ENCODE data around the gene CAST. TPM values are rescaled to one million over a fixed set of nuclear protein-coding genes. Genes with fewer than 3 reads are reported as not detected.

Gene CAST
- total RNA-seq, 2 experiments from 2014 or later, result 197 to 200 TPM

DNA sequence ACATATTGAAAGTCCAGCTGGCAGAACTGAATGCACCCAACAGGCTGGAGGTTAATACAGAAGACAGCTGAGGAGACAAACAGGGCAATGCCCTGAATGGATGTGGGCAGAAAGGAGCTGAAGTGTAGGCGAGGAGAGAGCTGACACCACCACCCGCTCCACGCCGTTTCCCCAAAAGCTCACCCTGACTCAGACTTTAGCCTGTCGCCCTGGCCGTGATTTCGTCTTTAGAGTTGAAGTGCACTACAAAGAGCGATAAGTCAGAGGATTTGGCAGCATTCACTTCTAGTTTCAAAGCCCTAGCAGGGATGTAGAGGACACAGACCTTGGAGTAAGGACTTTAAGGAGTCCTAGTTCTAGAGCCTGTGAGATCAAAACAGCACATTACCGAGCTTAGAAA, 147.7 kb downstream of the CAST start:
- peaks cover 48% of the 10 kb centered on the region for H3K4me1 ChIP-seq (ENCODE audit: insufficient read depth, low read length)
- Mint-ChIP-seq H3K27ac (peak overlapping the region; percentile 99), H3K4me1 (ENCODE audit: low read depth) (peaks cover 73% of the 10 kb centered on the region), H3K4me3 (peak overlapping the region; percentile 69), H3K9me3 (no peaks in the 10 kb centered on the region), H3K36me3 (ENCODE audit: low read depth) (peaks cover 37% of the 10 kb centered on the region), H3K27me3 (peaks cover 5% of the 10 kb centered on the region)
- CTCF ChIA-PET, result interaction anchor here (1.2 to 1.7 kb wide), 3 partner anchors 9 to 59 kb away, joined by 3 to 5 read pairs (median 3); no protein-coding TSS in a partner anchor
- intact Hi-C loops (cut with DNase I, micrococcal nuclease), result loop anchor here (5.0 to 10.0 kb wide), 6 partner anchors 62 to 1965 kb away; partner anchors contain the start of genes LNPEP (in 2 of the 2) and RGMB (in 1 of the 2)
- POLR2A ChIA-PET, result no interaction called here
- no peaks in the 10 kb centered on the region for H3K9me3 ChIP-seq (ENCODE audit: control insufficient read depth in 1 of 2, insufficient read depth in 1 of 2, low read length in 2 of 2)
- ATAC-seq (ENCODE audit: poor library complexity) (no peak), DNase-seq (peak in 7 of 14 experiments; percentile 8 to 59 (median 29))
- no peaks in the 10 kb centered on the region for H3K27me3 ChIP-seq (ENCODE audit: control insufficient read depth in 1 of 2, insufficient read depth in 2 of 2, low read length in 2 of 2)
- TF ChIP-seq, protein P1, sequence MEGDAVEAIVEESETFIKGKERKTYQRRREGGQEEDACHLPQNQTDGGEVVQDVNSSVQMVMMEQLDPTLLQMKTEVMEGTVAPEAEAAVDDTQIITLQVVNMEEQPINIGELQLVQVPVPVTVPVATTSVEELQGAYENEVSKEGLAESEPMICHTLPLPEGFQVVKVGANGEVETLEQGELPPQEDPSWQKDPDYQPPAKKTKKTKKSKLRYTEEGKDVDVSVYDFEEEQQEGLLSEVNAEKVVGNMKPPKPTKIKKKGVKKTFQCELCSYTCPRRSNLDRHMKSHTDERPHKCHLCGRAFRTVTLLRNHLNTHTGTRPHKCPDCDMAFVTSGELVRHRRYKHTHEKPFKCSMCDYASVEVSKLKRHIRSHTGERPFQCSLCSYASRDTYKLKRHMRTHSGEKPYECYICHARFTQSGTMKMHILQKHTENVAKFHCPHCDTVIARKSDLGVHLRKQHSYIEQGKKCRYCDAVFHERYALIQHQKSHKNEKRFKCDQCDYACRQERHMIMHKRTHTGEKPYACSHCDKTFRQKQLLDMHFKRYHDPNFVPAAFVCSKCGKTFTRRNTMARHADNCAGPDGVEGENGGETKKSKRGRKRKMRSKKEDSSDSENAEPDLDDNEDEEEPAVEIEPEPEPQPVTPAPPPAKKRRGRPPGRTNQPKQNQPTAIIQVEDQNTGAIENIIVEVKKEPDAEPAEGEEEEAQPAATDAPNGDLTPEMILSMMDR (IDR thresholded peaks at IDR 0.05), result no peak
- no peaks in the 10 kb centered on the region for H3K36me3 ChIP-seq (ENCODE audit: insufficient read depth, low read length)
- peak overlapping the region; percentile 2 for H3K4me3 ChIP-seq (ENCODE audit: low read length)
- peak overlapping the region in 1 of 2 donors; percentile 6 for H3K27ac ChIP-seq (ENCODE audit: low read depth in 1 of 2, low read length in 2 of 2)

- Histone ChIP-seq H3K27me3 (ENCODE audit: control insufficient read depth in 1 of 2, insufficient read depth in 2 of 2, low read length in 2 of 2) (no peaks in the 10 kb centered on the region), H3K9me3 (ENCODE audit: control insufficient read depth in 1 of 2, insufficient read depth in 1 of 2, low read length in 2 of 2) (no peaks in the 10 kb centered on the region), H3K27ac (ENCODE audit: low read depth in 1 of 2, low read length in 2 of 2) (no peak overlapping the region), H3K4me1 (ENCODE audit: insufficient read depth, low read length) (peaks cover 50% of the 10 kb centered on the region), H3K4me3 (ENCODE audit: low read length) (no peak overlapping the region), H3K36me3 (ENCODE audit: insufficient read depth, low read length) (no peaks in the 10 kb centered on the region)
- intact Hi-C loops (cut with DNase I, micrococcal nuclease), result loop anchor here in 1 of 2 experiments (5.0 kb wide), 1 partner anchor 146 kb away; no protein-coding TSS in a partner anchor
- H3K27me3 Mint-ChIP-seq, result peaks cover 4% of the 10 kb centered on the region
- H3K9me3 Mint-ChIP-seq, result no peaks in the 10 kb centered on the region
- ATAC-seq (ENCODE audit: poor library complexity) (no peak), DNase-seq (no peak)
- H3K4me3 Mint-ChIP-seq, result no peak overlapping the region
- no peak overlapping the region for H3K27ac Mint-ChIP-seq
- ChIA-PET POLR2A (interaction anchor here (0.8 kb wide), 1 partner anchor 110 kb away, joined by 3 read pairs; no protein-coding TSS in a partner anchor), CTCF (no interaction called here)
- peaks cover 75% of the 10 kb centered on the region for H3K4me1 Mint-ChIP-seq (ENCODE audit: low read depth)
- TF ChIP-seq, protein P1 (IDR thresholded peaks at IDR 0.05), result no peak
- peaks cover 13% of the 10 kb centered on the region for H3K36me3 Mint-ChIP-seq (ENCODE audit: low read depth)
These were observed 150.7 kb downstream of the CAST start for GRCh38 chr5:96812851-96813250.

GRCh38 chr5:96814041-96814440, 151.9 kb downstream of the CAST start:
- no peak overlapping the region for H3K27ac ChIP-seq (ENCODE audit: low read depth in 1 of 2, low read length in 2 of 2)
- Mint-ChIP-seq H3K27ac (peak overlapping the region; percentile 92), H3K27me3 (no peaks in the 10 kb centered on the region), H3K4me1 (ENCODE audit: low read depth) (peaks cover 71% of the 10 kb centered on the region), H3K9me3 (no peaks in the 10 kb centered on the region), H3K4me3 (no peak overlapping the region), H3K36me3 (ENCODE audit: low read depth) (peaks cover 1% of the 10 kb centered on the region)
- TF ChIP-seq, protein P1 (IDR thresholded peaks at IDR 0.05), result no peak
- no peaks in the 10 kb centered on the region for H3K36me3 ChIP-seq (ENCODE audit: insufficient read depth, low read length)
- H3K4me3 ChIP-seq (ENCODE audit: low read length), result no peak overlapping the region
- ChIA-PET CTCF (interaction anchor here (1.4 kb wide), 1 partner anchor 9 kb away, joined by 3 read pairs; no protein-coding TSS in a partner anchor), POLR2A (interaction anchor here (0.7 kb wide), 1 partner anchor 83 kb away, joined by 4 read pairs; no protein-coding TSS in a partner anchor)
- H3K27me3 ChIP-seq (ENCODE audit: control insufficient read depth in 1 of 2, insufficient read depth in 2 of 2, low read length in 2 of 2), result no peaks in the 10 kb centered on the region
- DNase-seq (no peak), ATAC-seq (ENCODE audit: poor library complexity) (no peak)
- peaks cover 47% of the 10 kb centered on the region for H3K4me1 ChIP-seq (ENCODE audit: insufficient read depth, low read length)
- no peaks in the 10 kb centered on the region for H3K9me3 ChIP-seq (ENCODE audit: control insufficient read depth in 1 of 2, insufficient read depth in 1 of 2, low read length in 2 of 2)
- intact Hi-C loops (cut with DNase I, micrococcal nuclease), result loop anchor here in 1 of 2 experiments (5.0 kb wide), 1 partner anchor 147 kb away; no protein-coding TSS in a partner anchor

Data from CD4-positive, alpha-beta T cell (primary cell).